T-cell (primary cell): Measurements from ENCODE around the gene ELL2. TPM values are rescaled to one million over a fixed set of nuclear protein-coding genes. Genes with fewer than 3 reads are reported as not detected.
A peak's percentile ranks its signal among the peaks of the same experiment; 100 is the strongest.

ENCODE experiments used
- ATAC-seq, 4 experiments: fragments of 200-7000 bp in 3 of 4; fragments of 150-1000 bp in 1 of 4; cut with Tn5 transposase; replicated peaks in 1 of 4; 1 replicate in 3 of 4; 2 replicates in 1 of 4; pipeline ENCODE4 v1.10.0; 2021; ENCODE audit warnings: moderate library complexity in 3 of 4, mild to moderate bottlenecking in 2 of 4, moderate number of reproducible peaks in 1 of 4
- CTCF ChIA-PET, 2 donors: fragments of 300-600 bp; sonication (Branson Sonifier 250); formaldehyde crosslinking; loops; one replicate each; lab custom pipeline; 2022; ENCODE audit warnings: antibody characterized with exemption in 2 of 2; lab: Charles Lee
- POLR2A ChIA-PET, 2 donors: fragments of 300-600 bp; sonication (Branson Sonifier 250); formaldehyde crosslinking; loops; one replicate each; lab custom pipeline; 2022; ENCODE audit warnings: antibody characterized with exemption in 2 of 2; lab: Charles Lee
- DNase-seq, 35 experiments: peaks; one replicate each; pipeline versions ENCODE4 v3.0.0 to v3.0.0-alpha.2; 2013 to 2023
- H3K27ac ChIP-seq: one replicate; pipeline ENCODE4 v1.5.1; 2013; ENCODE audit warnings: low read length
- H3K27me3 ChIP-seq, 2 experiments: replicated peaks in 1 of 2; 1 replicate in 1 of 2; 2 replicates in 1 of 2; pipeline versions ENCODE4 v1.6.1 to v1.7.0; 2013; ENCODE audit warnings: low read length in 1 of 2, mixed read lengths in 1 of 2; ENCODE audit not compliant: control insufficient read depth in 2 of 2, insufficient read depth in 2 of 2; ENCODE audit errors: extremely low read depth in 1 of 2
- H3K36me3 ChIP-seq, 2 donors: 1 replicate in 1 of 2; 2 replicates in 1 of 2; pipeline versions ENCODE4 v1.6.1 to v1.7.0; 2013; ENCODE audit warnings: low read length in 1 of 2; ENCODE audit not compliant: control insufficient read depth in 2 of 2, insufficient read depth in 1 of 2; ENCODE audit errors: extremely low read depth in 1 of 2
- H3K4me1 ChIP-seq, 2 experiments: 1 replicate in 1 of 2; 2 replicates in 1 of 2; pipeline versions ENCODE4 v1.6.1 to v1.7.0; 2013; ENCODE audit warnings: low read length in 2 of 2, mixed read lengths in 1 of 2; ENCODE audit not compliant: insufficient read depth in 2 of 2, control insufficient read depth in 1 of 2; ENCODE audit errors: extremely low read depth in 1 of 2
- H3K4me3 ChIP-seq, 2 donors: 1 replicate in 1 of 2; 2 replicates in 1 of 2; pipeline versions ENCODE4 v1.5.1 to v1.7.0; 2013; ENCODE audit warnings: mild to moderate bottlenecking in 2 of 2, low read length in 1 of 2, moderate library complexity in 1 of 2; ENCODE audit not compliant: control insufficient read depth in 1 of 2; ENCODE audit errors: extremely low read depth in 1 of 2
- H3K9me3 ChIP-seq: 2 replicates; pipeline ENCODE4 v1.7.0; 2013
- H3K27ac Mint-ChIP-seq, 2 donors: one replicate each; pipeline ENCODE4 v1.8.0; 2020 to 2021; ENCODE audit warnings: mild to moderate bottlenecking in 2 of 2, mixed read lengths in 2 of 2
- H3K27me3 Mint-ChIP-seq, 2 donors: one replicate each; pipeline ENCODE4 v1.8.0; 2021 to 2022; ENCODE audit warnings: mixed read lengths in 2 of 2
- H3K36me3 Mint-ChIP-seq: one replicate; pipeline ENCODE4 v1.8.0; 2021; ENCODE audit warnings: mixed read lengths
- H3K4me1 Mint-ChIP-seq, 3 donors: one replicate each; pipeline ENCODE4 v1.8.0; 2020 to 2022; ENCODE audit warnings: mixed read lengths in 3 of 3, mild to moderate bottlenecking in 1 of 3
- H3K4me3 Mint-ChIP-seq, 3 donors: one replicate each; pipeline ENCODE4 v1.8.0; 2020 to 2022; ENCODE audit warnings: mild to moderate bottlenecking in 3 of 3, mixed read lengths in 3 of 3, moderate library complexity in 3 of 3
- H3K9me3 Mint-ChIP-seq, 3 donors: one replicate each; pipeline ENCODE4 v1.8.0; 2020 to 2022; ENCODE audit warnings: mixed read lengths in 3 of 3
- WGBS: methylation state at CpG from one replicate; pipeline ENCODE4 v1.1.5; 2013; ENCODE audit warnings: missing lambda C conversion rate; ENCODE audit not compliant: insufficient coverage; 5-methylcytosine and 5-hydroxymethylcytosine counted together
- total RNA-seq, 35 experiments: library from RNA in 6 of 35; stranded (reverse) in 6 of 35; fragments of 120-200 nt in 1 of 35; gene quantifications; one replicate each; pipeline versions ENCODE4 v1.2.1 to v1.2.4 and lab custom pipeline; 2013 to 2026

ELL2 gene
- total RNA-seq, 5 donors from 2014 or later (not counting 1 experiment from before 2014, with no cell fraction given): 10.3 to 57.8 (median 11.3) TPM

DNA sequence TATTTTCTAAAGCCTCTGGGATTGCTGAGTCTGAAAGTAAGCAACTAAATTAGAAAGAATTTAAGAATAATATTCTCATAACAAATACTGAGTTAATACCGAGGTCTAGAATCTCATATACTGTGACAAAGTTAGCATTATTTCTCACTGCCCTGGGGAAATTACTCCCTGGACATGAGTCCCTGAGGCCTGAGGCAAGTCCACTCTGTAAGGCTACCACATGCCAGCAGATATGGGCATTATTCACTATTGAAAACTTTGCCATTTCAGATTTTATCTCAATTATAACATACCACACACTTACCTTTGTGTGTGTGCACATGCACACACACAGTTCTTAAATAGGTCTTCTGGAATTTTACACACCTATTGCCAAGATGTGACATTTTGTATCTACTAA lies 22.9 kb downstream of the ELL2 start:
- Histone ChIP-seq H3K4me3 (no peak overlapping the region), H3K9me3 (no peaks in the 10 kb centered on the region), H3K27ac (no peak overlapping the region), H3K4me1 (no peaks in the 10 kb centered on the region), H3K36me3 (no peaks in the 10 kb centered on the region), H3K27me3 (no peaks in the 10 kb centered on the region)
- ATAC-seq: no peak
- Mint-ChIP-seq H3K4me1 (peaks cover 0 to 6% (median 1%) of the 10 kb centered on the region in 3 donors), H3K9me3 (no peaks in the 10 kb centered on the region), H3K4me3 (no peak overlapping the region), H3K27me3 (no peaks in the 10 kb centered on the region), H3K36me3 (peaks cover 28% of the 10 kb centered on the region), H3K27ac (no peak overlapping the region)
- ChIA-PET POLR2A (no interaction called here), CTCF (no interaction called here)
- DNase-seq: no peak
- 100% methylated on average over 1 of the region's 1 CpG for WGBS

DNA sequence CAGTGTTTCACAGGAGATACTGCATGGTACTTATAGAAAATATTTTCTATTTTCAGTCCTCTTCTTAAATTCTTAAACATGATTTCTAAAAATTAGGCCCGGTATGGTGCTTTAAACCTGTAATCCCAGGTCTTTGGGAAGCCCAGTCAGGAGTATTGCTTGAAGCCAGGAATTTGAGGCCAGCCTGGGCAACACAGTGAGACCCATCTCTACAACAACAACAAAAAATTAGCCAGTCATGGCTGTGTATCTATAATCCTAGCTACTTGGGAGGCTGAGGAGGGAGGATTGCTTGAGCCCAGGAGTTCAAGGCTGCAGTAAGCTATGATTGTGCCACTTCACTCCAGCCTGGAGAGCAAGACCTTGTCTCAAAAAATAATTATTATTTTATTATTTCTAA lies 23.3 kb downstream of the ELL2 start:
- H3K4me1 ChIP-seq: no peaks in the 10 kb centered on the region
- peaks cover 28% of the 10 kb centered on the region for H3K36me3 Mint-ChIP-seq
- no peaks in the 10 kb centered on the region for H3K27me3 Mint-ChIP-seq
- ATAC-seq (no peak), DNase-seq (no peak)
- no peaks in the 10 kb centered on the region for H3K9me3 ChIP-seq
- peaks cover 0 to 6% (median 1%) of the 10 kb centered on the region in 3 donors for H3K4me1 Mint-ChIP-seq
- POLR2A ChIA-PET: no interaction called here
- H3K27ac Mint-ChIP-seq: no peak overlapping the region
- no peaks in the 10 kb centered on the region for H3K27me3 ChIP-seq
- no peak overlapping the region for H3K4me3 ChIP-seq
- CTCF ChIA-PET: no interaction called here
- H3K27ac ChIP-seq: no peak overlapping the region
- H3K9me3 Mint-ChIP-seq: no peaks in the 10 kb centered on the region
- no CpG with 5 or more reads among the region's 1 CpG for WGBS
- no peak overlapping the region for H3K4me3 Mint-ChIP-seq
- no peaks in the 10 kb centered on the region for H3K36me3 ChIP-seq

DNA sequence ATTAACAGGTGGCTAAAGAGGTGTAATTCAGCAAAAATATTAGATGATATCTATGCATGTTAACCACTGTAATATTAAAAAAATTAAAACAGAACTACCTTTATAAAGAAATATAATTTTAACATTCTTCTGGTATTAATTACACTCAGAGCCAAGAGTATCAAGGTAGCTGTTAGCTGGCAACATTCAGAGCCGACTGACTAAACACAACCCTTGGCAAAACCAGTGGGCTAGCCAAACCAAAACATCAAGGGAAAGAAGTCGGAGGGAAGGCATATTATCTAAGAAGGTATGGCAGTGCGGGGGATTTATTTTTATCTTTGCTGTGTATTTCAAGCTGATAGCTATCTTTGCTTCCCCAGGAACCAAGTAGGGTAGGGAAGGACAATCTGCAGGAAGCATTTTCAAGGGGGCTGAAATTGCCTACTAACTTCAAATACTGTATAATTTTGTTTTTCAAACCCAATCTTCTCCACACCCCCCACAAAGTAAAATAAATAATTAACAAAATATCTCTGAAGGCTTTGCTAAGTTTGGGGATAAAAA lies 24.0 kb downstream of the ELL2 start:
- Histone ChIP-seq H3K4me3 (no peak overlapping the region), H3K4me1 (no peaks in the 10 kb centered on the region), H3K27me3 (no peaks in the 10 kb centered on the region), H3K9me3 (no peaks in the 10 kb centered on the region), H3K27ac (no peak overlapping the region), H3K36me3 (no peaks in the 10 kb centered on the region)
- Mint-ChIP-seq H3K9me3 (no peaks in the 10 kb centered on the region), H3K36me3 (peaks cover 28% of the 10 kb centered on the region), H3K27ac (no peak overlapping the region), H3K4me1 (peaks cover 0 to 6% (median 1%) of the 10 kb centered on the region in 3 donors), H3K4me3 (no peak overlapping the region), H3K27me3 (no peaks in the 10 kb centered on the region)
- ATAC-seq (no peak), DNase-seq (no peak)
- ChIA-PET POLR2A (no interaction called here), CTCF (interaction anchor here in 1 of 2 donors (0.6 kb wide), 1 partner anchor 1537 kb away, joined by 3 read pairs; no protein-coding TSS in a partner anchor)
- whole genome bisulfite sequencing: no CpG with 5 or more reads among the region's 3 CpGs

DNA sequence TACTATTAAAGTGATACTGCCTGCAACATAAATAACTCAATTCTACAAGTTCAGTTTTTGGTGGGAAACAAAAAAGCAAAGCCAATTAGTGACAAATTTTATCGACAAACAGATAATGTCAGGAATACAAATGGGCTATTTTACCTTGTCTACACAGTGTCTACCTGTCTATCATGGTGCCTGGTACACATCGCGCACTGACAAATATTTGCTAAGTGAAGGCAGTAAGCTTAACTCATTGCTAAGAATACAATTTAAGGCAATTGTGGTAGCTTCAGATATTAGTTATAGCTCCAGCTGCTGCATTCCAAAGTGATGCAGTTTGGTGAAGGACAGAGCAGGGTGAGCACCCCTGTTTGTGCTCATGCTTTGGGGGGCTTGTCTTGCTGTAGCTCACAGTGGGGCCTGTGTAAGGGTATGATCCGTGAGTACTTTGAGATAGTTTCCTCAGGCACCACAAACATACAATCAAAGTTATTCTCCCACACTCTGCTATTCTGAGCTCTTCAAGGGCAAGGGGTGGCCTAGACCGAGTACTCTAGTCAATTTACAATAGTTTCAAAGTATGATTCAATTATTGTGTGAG lies 24.7 kb downstream of the ELL2 start:
- DNase-seq (no peak), ATAC-seq (peak in 1 of 4 experiments; percentile 15)
- ChIA-PET CTCF (no interaction called here), POLR2A (interaction anchor here in 1 of 2 donors (0.6 kb wide), 1 partner anchor 75 kb away, joined by 3 read pairs; no protein-coding TSS in a partner anchor)
- H3K4me1 ChIP-seq: no peaks in the 10 kb centered on the region
- peaks cover 0 to 6% (median 1%) of the 10 kb centered on the region in 3 donors for H3K4me1 Mint-ChIP-seq
- peaks cover 28% of the 10 kb centered on the region for H3K36me3 Mint-ChIP-seq
- H3K9me3 ChIP-seq: no peaks in the 10 kb centered on the region
- H3K27ac Mint-ChIP-seq: no peak overlapping the region
- no peak overlapping the region for H3K4me3 Mint-ChIP-seq
- no peak overlapping the region for H3K27ac ChIP-seq
- 93% methylated on average over 2 of the region's 5 CpGs for WGBS
- no peaks in the 10 kb centered on the region for H3K27me3 ChIP-seq
- no peaks in the 10 kb centered on the region for H3K27me3 Mint-ChIP-seq
- no peaks in the 10 kb centered on the region for H3K9me3 Mint-ChIP-seq
- H3K36me3 ChIP-seq: no peaks in the 10 kb centered on the region
- no peak overlapping the region for H3K4me3 ChIP-seq

DNA sequence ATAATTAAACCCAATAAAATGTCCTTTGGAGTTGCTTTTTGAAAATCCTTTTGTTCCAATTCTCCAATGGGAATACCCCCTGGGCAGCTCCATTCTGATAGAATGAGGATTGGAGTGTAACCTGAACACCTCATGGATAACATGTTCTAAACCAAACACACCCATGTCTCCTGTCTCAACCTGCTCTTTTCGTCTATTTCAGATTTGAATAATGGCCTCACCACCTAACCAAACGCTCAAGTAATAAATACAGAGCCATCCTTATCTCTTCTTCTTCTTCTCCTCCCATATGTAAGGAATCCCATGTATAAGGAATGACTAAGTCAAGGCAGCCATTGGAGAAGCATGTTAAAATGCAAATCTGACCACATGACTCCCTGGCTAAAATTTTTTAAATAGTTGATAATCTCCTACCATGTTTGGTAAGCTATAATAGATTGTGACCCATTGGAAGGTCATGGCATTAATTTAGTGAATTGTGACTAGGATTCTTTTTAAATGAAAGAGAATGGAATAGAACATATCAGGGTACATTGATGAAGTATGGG lies 26.0 kb downstream of the ELL2 start:
- no peak for DNase-seq
- Histone ChIP-seq H3K27ac (no peak overlapping the region), H3K4me1 (no peaks in the 10 kb centered on the region), H3K9me3 (no peaks in the 10 kb centered on the region), H3K4me3 (no peak overlapping the region), H3K27me3 (no peaks in the 10 kb centered on the region), H3K36me3 (no peaks in the 10 kb centered on the region)
- WGBS: no CpG with 5 or more reads among the region's 2 CpGs
- Mint-ChIP-seq H3K4me3 (no peak overlapping the region), H3K9me3 (no peaks in the 10 kb centered on the region), H3K27ac (no peak overlapping the region), H3K27me3 (no peaks in the 10 kb centered on the region), H3K4me1 (peaks cover 0 to 6% (median 1%) of the 10 kb centered on the region in 3 donors), H3K36me3 (peaks cover 34% of the 10 kb centered on the region)
- ATAC-seq: no peak
- CTCF ChIA-PET: no interaction called here
- POLR2A ChIA-PET: interaction anchor here (0.6 to 1.0 kb wide), 3 partner anchors 9 to 1134 kb away, joined by 3 to 6 read pairs (median 3); no protein-coding TSS in a partner anchor

DNA sequence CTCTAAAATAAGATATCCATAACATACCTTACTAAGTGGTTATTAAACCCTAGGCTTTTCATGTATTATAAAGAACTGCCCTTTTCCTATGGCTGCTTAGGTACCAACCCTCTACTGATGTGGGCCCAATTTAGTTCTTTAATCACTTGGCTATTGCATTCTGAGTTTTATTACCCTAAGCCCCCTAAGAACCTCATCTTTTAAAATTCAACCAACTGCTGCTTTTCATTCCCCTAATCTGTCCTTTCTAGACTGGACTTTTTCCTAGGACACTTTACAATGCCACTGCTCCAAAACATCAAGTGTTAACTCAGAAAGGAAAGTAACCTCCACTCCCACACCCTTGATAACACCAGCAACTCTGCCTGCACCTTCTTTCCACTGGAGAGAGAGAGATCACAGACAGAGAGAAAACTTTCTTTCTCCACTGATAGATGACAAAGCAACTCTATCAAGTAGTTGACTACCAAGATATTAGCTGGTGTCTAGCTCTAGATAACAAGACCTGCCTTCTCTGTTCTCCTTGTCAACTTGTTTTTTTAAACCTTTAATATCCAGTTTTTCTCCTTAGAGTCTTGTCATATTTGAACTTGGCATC lies 27.3 kb downstream of the ELL2 start:
- Histone ChIP-seq H3K4me3 (no peak overlapping the region), H3K36me3 (no peaks in the 10 kb centered on the region), H3K27me3 (no peaks in the 10 kb centered on the region), H3K9me3 (no peaks in the 10 kb centered on the region), H3K27ac (no peak overlapping the region), H3K4me1 (no peaks in the 10 kb centered on the region)
- POLR2A ChIA-PET: no interaction called here
- H3K9me3 Mint-ChIP-seq: no peaks in the 10 kb centered on the region
- ATAC-seq (peak in 1 of 4 experiments; percentile 16), DNase-seq (no peak)
- peaks cover 0 to 6% (median 1%) of the 10 kb centered on the region in 3 donors for H3K4me1 Mint-ChIP-seq
- CTCF ChIA-PET: interaction anchor here in 1 of 2 donors (0.7 to 1.5 kb wide), 2 partner anchors 12 to 273 kb away, joined by 3 to 4 read pairs; no protein-coding TSS in a partner anchor
- H3K27ac Mint-ChIP-seq: no peak overlapping the region
- H3K4me3 Mint-ChIP-seq: no peak overlapping the region
- H3K36me3 Mint-ChIP-seq: peaks cover 27% of the 10 kb centered on the region
- no peaks in the 10 kb centered on the region for H3K27me3 Mint-ChIP-seq
